Brain pericyte (primary cell): ENCODE measurements around the gene FGF22.
"Not testable (repeated sequence)": the region's sequence is repeated elsewhere in the genome, so short reads cannot be mapped to it uniquely, and the experiment has no call there.

Experiments used
- DNase-seq: peaks from one replicate; pipeline ENCODE4 v3.0.0-alpha.2; 2012; ENCODE audit warnings: low read depth, low spot score

Gene FGF22

DNA sequence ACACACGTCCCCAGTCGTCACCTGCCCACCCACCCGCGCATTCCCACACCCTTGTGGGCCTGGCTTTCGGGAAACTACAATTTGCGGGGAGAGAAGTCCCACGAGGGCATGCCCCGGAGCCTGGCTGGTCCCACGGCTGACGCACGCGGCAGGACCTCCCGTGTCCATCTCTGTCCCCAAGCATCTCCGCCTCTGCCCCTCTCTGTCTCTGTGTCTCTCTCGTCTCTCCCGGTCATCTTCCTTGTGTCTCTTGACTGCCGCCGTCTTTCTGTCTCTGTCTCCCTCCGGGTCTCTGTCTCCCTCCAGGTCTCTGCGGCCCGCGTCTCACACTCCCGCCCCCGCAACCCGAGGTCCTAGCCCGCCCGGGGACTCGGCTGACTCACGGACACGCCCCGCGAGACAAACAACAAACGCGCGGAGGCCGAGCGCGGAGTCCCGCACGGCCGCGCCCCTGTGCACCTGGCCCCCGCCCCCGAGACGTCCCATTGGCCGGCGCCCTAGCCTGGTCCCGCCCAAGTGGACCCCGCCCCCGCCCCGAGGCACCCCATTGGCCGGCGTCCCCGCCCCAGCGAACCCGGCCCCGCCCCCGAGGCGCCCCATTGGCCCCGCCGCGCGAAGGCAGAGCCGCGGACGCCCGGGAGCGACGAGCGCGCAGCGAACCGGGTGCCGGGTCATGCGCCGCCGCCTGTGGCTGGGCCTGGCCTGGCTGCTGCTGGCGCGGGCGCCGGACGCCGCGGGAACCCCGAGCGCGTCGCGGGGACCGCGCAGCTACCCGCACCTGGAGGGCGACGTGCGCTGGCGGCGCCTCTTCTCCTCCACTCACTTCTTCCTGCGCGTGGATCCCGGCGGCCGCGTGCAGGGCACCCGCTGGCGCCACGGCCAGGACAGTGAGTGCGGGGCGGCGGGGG, at the start of gene FGF22:
FGF22 (plus strand) TSS at position 627 of the 908 bp plus-strand sequence; CDS start at position 674, 47 bp downstream.
- no peak for DNase-seq

DNA sequence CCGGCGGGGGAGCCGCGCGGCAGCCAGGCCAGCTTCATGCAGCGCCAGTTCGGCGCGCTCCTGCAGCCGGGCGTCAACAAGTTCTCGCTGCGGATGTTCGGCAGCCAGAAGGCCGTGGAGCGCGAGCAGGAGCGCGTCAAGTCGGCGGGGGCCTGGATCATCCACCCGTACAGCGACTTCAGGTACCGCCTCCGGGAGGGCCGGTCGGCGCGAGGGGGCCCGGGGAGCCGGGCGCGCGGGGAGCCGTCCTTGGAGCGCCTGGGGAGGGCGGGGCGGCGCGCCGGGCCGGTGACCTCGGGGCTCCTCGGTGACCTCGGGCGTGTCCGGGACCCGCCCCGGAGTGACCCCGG, 49.3 kb upstream of the FGF22 start:
- no peak for DNase-seq

DNA sequence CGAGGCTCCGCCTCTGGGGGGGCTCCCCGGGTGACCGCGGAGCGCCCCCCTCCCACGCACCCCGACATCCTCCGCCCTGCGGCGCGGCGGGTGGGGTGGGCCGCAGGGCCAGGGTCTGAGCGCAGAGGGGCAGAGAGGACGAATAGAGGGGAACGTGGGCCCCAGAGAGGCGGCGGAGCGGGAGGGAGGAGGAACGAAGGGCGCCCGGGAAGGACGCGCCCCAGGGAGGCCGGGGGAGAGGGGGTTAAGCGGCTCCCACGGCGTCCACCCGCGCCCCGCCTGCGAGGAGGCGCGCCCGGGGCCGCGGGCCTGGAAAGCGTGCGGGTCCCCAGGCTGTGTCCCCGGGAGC, 49.0 kb upstream of the FGF22 start:
- DNase-seq: no peak

DNA sequence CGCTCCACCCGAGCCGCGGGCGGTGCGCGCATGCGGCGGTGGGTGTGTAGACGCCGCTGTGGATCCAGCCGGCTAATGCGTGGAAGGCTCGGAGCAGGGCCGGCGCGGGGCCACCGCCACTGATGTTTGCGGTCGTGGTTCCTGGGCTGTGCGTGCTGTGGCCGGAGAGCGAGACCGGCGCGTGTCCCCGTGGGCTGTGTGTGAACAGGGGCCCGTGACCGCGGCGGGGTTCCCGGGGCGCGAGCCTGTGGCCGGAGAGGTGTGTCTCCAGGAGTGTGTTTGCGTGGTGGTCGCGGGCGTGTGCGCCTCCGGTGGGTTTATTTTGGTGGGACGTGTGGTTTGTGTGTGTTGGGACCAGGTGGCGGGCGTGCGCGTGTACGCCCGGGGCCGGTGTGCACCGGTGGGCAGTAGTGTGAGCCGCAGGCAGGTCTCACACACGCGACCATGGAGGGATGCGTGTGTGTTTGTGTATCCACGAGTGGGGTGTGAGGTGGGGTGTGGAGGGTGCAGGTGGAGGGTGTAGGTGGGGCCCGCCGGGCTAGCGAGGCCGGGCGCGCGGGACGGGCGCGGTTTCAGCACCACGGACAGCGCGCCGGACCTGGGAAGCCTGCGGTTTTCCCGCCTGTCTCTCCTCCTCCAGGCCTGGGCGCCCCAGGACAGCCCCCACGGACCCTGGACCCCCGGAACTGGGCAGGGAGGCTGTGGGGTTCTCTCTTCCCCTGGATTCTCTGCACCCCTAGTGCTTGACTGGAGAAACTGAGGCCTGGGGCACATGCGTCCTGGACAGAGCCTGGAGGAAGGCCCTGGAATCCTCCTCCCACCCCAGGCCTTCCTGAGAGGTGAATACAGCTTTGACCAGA, 48.4 kb upstream of the FGF22 start:
- DNase-seq: no peak

DNA sequence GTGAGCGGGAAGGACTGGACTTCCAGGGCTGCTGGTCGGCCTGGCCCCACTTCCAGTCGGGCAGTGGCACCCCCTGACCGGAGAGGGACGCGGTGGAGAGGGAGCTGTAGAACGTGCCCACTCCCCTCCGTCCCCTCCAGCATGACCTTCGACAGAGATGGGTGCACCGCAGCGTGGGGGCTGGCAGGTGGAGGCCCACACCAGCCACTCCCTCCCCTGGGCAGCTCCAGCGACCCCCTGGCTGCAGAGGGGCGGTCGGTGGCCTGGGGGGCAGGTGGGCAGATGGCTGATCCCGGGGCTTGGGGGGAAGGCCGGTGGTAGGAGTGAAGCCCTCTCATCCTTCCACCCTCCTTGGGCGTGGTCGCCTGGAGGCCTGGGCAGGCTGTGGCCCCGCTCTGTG, 47.6 kb upstream of the FGF22 start:
- no peak for DNase-seq

DNA sequence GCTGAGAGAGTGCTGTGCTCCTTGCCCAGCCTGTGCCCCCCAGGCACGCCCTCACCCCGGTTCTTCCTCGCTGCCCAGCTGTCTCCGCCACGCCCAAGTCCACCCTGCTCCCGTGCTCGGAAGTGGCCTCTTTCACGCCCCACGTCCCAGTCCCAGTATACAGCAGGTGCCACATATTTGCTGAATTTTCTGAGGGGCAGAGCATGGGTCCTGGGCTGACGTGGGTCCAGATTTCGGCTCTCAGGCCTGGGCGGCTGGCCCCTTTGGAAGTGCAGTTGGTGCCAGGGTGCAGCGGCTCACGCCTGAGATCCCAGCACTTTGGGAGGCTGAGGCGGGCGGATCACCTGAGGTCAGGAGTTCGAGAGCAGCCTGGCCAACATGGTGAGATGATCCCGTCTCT, 46.6 kb upstream of the FGF22 start:
- no peak for DNase-seq

DNA sequence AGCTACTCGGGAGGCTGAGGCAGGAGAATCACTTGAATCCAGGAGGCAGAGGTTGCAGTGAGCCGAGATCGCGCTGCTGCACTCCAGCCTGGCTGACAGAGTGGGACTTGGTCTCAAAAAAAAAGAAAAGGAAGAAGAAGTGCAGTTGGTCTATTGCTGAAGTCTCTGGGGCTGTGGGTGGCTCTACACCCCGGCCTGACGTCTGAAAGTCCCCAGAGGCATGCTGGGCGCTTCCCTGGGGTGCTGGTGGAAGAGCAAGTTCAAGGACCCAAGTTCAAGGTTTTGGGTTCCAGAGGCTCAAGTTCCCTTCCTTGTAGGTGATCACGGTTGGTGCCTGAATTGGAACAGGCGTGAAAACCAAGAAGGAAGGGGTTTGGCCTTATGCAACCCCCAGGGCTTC, 46.2 kb upstream of the FGF22 start:
- no peak for DNase-seq

DNA sequence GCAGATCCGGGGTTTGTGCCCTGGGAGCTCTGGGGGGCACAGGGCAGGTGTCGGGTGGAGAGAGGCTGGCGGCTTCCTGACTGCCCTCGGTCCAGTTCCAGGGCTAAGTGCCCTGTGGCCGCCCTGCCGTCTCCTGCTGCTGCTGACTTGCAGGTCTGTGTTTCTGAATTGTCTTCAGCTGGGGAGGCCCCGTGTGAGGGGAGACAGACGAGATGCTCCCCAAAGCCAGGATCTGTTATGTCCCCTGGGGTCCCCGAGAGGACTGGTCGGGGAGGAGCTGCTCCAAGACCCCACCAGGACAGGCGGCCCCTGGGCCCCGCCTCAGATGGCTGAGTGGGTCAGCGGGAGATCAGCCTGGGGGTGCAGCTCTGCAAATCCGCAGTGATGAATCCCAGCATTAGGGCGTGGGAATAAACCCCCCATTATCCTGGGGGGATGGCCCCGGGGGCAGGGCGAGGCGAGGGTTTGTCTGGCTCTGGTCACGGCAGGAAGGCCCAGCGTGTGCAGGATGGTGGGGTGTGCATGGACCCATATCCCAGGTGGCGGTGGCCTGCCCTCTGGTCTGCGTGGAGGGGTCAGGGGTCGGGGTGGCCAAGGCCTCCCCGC, 45.3 kb upstream of the FGF22 start:
- DNase-seq: no peak

DNA sequence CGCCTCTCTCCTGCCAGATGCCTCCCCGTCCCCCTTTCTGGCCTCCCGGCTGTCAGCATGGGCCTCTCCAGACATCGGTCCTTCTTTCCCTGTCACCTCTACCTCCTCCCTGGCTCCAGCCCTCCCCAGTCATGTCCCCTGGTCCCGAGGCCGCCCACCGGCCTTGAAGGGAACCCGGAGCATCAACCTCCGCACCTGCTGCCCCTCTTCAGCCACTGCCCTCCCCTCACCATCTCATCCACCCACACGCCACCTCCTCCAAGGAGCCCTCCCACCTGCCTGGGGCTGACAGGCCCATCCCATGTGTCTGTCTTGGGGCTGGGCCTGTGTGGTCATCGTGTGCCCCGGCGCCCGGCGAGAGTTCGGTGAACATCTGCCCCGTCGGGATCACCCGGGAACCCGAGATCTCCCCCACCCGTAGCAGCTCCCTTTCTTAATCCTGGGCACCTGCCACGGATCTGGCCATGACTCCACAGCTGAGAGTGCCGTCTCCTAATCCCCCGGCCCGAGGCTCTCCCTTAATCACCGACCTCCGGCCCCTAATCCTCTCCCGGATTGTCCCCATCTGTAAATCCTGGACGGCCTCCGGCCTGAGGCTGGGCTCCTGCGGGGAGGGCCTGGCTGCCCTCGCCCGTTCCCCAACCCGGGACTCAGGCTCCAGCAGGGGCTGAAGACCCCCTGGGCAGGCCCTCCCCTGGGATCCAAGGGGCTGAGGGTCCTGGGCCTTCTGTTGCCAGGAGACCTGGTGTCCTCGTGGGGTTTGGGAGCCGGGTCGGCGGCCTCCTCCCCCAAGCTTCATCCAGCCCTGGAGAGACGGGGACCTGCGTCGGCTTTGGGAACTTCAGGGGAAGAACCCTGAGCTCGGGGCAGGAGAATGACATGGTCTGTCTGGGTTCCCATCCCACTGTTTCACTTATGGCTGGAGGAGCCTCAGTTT, 44.1 kb upstream of the FGF22 start:
- no peak for DNase-seq

DNA sequence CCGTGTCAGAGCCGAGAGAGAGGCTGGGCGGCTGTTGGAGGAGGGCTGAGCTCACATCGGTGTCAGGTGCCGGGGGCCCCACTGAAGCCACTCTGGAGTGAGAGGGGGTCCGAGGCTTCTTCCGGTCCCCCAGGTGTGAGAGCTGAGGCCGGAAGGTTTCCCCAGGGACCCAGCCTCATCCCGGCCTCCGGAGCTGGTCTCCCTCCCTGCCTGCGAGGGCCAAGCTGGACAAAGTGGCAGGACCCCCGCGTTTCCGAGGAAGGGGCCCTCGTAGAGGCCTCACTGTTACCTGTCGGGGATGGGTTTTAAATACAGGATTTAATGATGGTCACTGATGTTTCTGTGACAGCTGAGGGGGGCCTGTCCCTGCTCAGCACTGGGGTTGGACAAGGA, 43.4 kb upstream of the FGF22 start:
- DNase-seq: no peak

DNA sequence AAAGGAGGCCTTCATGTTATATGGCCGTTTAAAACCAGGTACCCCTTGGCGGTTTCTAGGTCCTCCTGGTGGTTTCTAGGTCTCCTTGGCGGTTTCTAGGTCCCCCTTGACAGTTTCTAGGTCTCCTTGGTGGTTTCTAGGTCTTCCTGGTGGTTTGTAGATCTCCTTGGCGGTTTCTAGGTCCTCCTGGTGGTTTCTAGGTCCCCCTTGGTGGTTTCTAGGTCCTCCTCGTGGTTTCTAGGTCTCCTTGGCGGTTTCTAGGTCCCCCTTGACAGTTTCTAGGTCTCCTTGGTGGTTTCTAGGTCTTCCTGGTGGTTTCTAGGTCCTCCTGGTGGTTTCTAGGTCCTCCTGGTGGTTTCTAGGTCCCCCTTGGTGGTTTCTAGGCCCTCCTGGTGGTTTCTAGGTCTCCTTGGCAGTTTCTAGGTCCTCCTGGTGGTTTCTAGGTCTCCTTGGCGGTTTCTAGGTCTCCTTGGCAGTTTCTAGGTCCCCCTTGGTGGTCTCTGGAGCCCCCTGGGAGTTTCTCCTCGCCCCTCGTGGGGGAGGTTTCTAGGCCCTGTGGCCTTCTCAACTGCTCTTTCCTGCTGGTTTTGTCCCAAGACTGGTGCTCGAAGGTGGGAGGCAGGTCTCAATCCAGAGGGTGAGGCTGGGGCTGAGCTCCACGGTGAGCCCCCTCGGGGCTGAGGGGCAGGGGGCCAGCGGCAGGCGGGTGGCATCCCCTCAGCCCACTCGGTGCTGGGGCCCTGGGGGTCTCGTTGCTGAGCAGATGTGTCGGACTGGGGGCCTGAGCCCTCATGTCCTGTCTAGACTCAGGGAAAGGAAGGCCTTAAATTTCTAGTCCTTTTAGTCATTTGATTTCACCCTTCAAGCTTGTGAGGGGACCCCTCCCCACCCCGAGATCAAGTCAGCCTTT, 42.0 kb upstream of the FGF22 start:
- DNase-seq: no peak

DNA sequence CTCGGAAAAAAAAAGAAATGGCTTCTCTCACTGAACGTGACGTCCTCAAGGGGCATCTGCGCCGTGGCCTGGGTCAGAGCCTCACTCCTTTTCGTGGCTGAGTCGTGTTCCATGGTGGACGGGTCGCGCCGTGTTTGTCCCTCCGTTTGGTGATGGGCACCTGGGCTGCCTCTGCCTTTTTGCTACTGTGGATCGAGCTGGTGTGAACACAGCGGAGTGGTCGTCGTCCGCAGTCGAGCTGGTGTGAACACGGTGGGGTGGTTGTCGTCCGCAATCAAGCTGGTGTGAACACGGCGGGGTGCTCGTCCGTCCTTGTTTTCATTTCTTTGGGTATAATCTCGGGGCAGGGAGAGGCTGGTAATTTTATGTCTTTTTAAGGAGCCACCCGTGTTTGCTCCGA, 38.4 kb upstream of the FGF22 start:
- DNase-seq: no peak

DNA sequence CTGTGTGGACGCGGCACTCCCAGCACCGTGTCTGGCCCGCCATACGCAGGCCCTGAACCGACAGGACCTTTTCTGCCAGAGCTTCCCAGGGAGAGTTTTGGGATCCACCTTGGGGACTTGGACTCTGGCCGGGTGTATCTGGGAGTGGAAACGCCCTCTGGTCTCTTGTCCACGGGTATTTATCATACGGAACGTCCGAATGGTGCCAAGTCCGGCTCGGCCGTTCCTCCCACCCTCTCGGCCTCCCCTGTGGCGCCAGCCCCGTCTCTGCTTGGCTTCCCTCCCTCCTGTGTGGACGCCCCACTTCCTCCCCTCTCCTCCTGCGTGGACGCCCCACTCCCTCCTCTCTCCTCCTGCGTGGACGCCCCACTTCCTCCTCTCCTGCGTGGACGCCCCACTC, 37.9 kb upstream of the FGF22 start:
- no peak for DNase-seq

DNA sequence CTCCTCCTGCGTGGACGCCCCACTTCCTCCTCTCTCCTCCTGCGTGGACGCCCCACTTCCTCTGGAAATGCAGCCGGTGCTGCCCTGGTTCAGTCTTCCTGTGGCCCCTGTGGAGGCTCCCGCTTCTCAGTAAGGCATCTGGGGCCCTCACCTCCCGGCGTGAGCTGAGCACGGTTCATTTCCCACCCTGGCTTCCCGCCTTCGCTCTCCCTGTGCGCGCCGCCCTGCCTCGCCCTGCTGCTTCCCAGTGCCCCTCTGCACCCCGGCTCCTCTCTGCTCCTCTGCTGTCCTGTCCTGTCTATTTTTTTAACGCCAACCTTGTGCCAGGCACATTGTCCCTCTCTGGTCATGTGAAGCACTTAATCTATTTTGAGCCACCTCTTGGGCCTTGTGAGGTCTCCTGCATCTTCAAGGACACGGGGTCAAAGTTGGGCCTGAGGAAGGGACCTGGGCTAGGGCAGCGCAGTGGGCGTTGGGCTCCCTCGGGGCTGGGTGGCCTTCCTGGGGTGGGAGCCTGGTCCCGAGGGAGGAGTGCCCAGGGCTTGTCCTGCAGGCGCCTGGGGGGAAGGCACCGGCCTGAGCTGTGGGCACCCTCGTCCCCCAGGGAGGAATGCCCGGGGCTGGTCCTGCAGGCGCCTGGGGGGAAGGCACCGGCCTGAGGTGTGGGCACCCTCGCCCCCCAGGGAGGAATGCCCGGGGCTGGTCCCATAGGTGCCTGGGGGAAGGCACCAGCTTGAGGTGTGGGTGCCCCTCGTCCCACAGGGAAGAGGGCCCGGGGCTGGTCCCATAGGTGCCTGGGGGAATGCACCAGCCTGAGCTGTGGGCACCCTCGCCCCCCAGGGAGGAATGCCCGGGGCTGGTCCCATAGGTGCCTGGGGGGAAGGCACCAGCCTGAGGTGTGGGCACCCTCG, 37.0 kb upstream of the FGF22 start:
- DNase-seq: no peak

DNA sequence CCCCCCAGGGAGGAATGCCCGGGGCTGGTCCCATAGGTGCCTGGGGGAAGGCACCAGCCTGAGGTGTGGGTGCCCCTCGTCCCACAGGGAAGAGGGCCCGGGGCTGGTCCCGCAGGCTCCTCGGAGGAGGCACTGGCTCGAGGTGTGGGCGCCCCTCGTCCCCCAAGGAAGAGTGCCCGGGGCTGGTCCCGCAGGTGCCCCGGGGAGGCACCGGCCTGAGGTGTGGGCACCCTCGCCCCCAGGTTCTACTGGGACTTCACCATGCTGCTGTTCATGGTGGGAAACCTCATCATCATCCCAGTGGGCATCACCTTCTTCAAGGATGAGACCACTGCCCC, 36.4 kb upstream of the FGF22 start:
- DNase-seq: not testable (repeated sequence)

DNA sequence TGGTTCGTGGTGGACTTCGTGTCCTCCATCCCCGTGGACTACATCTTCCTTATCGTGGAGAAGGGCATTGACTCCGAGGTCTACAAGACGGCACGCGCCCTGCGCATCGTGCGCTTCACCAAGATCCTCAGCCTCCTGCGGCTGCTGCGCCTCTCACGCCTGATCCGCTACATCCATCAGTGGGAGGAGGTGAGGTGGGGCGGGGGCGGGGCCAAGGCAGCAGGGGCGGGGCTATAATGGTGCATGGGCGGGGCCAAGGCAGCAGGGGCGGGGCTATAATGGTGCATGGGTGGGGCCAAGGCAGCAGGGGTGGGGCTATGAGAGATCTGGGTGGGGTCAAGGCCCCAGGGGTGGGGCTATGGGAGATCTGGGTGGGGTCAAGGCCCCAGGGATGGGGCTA, 35.9 kb upstream of the FGF22 start:
- DNase-seq: not testable (repeated sequence)

DNA sequence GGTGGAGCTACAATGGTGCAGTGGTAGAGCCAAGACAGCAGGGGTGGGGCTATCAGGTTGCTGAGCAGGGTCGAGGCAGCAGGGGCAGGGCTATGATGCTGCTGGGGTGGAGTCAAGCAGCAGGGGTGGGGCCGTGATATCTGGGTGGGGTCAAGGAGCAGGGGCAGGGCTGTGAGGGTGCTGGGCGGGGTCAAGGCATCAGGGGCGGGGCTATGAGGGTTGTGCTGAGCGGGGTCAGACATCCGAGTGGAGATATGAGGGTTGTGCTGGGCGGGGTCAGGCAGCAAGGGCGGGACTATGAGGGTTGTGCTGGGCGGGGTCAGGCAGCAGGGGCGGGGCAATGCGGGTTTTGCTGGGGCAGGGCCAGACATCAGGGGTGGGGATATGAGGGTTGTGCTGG, 35.3 kb upstream of the FGF22 start:
- no peak for DNase-seq

DNA sequence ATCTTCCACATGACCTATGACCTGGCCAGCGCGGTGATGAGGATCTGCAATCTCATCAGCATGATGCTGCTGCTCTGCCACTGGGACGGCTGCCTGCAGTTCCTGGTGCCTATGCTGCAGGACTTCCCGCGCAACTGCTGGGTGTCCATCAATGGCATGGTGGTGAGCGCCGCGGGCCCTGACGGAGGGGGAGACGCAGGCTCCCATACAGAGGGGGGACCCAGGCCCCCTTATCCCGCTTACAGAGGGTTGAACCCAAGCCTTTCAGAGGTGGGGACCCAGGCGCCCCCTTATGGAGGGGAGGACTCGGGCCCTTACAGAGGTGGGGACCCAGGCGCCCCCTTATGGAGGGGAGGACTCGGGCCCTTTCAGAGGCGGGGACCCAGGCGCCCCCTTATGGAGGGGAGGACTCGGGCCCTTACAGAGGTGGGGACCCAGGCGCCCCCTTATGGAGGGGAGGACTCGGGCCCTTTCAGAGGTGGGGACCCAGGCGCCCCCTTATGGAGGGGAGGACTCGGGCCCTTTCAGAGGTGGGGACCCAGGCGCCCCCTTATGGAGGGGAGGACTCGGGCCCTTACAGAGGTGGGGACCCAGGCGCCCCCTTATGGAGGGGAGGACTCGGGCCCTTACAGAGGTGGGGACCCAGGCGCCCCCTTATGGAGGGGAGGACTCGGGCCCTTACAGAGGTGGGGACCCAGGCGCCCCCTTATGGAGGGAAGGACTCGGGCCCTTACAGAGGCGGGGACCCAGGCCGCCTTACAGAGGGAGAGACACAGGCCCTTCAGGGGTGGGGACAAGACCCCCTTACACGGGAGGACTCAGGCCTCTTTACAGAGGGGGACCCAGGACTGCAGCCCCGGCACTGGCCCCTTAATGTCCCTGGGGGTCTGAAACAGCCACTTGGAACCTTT, 34.4 kb upstream of the FGF22 start:
- not testable (repeated sequence) for DNase-seq
